Nephron progenitor cell (in vitro differentiated cells): Measurements from ENCODE around the gene CRTAP.

Experiments used
- DNase-seq: peaks from one replicate; pipeline ENCODE4 v3.0.0; 2021
- H3K27ac Mint-ChIP-seq: 2 replicates; pipeline ENCODE4 v1.8.0; 2021; ENCODE audit warnings: mild to moderate bottlenecking, moderate library complexity, mixed read lengths
- H3K27me3 Mint-ChIP-seq: 2 replicates; pipeline ENCODE4 v1.8.0; 2021; ENCODE audit warnings: mild to moderate bottlenecking, low read depth, mixed read lengths; ENCODE audit not compliant: poor library complexity
- H3K36me3 Mint-ChIP-seq: 2 replicates; pipeline ENCODE4 v1.8.0; 2021; ENCODE audit warnings: low read depth, mixed read lengths
- H3K4me1 Mint-ChIP-seq: 2 replicates; pipeline ENCODE4 v1.8.0; 2021; ENCODE audit warnings: mixed read lengths
- H3K4me3 Mint-ChIP-seq: 2 replicates; pipeline ENCODE4 v1.8.0; 2021; ENCODE audit warnings: mild to moderate bottlenecking, moderate library complexity, mixed read lengths
- H3K9me3 Mint-ChIP-seq: 2 replicates; pipeline ENCODE4 v1.8.0; 2021; ENCODE audit warnings: mild to moderate bottlenecking, moderate library complexity, mixed read lengths
- CTCF ChIP-seq: fragments of 200-600 bp; sonication (generic); IDR thresholded peaks from 2 replicates; pipeline ENCODE4 v1.5.0; 2021; ENCODE audit warnings: antibody characterized with exemption

CRTAP gene

DNA sequence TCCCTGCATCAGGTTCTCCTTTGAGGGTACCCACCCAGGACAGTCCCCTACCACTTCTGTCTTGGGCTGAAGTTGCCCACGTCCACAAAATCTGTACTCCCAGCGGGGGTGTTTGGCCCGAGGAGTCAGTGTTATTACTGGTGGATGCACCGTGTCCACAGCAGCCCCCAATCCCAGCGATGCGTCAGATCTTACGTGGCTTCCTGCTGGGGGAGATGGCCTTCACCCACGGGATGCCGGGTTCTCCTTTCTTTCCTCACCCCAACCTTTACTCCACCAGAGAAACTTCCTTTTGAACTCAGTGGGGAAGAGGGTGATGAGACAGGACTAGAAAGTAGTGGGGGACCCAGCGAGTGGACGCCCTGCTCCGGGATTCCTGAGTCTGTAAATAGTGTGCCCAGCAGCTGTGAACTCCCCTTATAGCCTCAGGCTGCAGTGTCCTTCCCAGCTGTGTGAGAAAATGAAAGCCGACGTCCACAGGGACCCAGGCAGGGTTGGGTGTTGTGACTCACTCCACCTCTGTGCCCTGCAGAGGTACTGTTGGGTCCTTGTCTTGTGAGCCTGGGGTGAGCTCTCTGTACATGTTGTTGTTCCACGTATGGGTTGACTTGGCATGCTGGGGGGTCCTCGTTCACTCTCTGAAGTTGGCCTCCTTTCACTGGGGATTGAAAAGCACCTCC, 31.5 kb downstream of the CRTAP start:
- Mint-ChIP-seq H3K36me3 (peaks cover 40% of the 10 kb centered on the region), H3K4me3 (no peak overlapping the region), H3K27me3 (no peaks in the 10 kb centered on the region), H3K4me1 (peaks cover 14% of the 10 kb centered on the region), H3K27ac (peak overlapping the region; percentile 3), H3K9me3 (no peaks in the 10 kb centered on the region)
- TF ChIP-seq CTCF: no peak
- no peak for DNase-seq

DNA sequence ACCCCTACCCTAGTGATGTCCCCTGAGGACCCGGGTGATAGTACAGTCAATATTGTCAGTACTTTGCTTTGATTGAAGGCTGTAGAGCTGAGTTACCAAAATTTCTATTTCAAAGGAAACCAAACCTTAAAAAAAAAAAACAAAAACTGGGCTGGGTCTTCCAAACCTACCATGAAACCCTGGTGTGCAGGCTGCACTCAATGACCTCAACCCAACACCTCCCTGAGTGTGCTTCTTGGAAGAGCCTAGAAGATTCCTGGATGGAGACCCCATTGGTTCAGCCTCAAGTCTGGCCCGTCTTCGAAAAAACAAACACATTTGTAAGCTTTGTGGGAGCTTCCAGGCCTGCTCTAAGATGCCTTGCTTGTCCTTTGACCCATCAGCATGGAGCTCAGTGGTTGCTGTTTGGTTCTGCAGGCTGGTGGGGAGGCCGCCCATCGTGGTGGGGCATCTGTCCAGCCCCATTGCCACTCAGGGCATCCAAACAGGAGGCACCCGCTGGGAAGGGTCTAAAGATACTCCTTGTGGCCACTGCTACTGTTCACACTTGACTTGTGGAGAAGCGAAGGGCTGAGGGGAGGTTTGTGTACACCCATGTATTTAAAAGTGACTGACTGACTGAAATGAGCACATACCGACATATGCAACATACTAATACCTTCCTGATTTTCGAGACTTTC, 32.2 kb downstream of the CRTAP start:
- no peak for TF ChIP-seq CTCF
- Mint-ChIP-seq H3K27ac (no peak overlapping the region), H3K9me3 (no peaks in the 10 kb centered on the region), H3K4me1 (peaks cover 7% of the 10 kb centered on the region), H3K36me3 (peaks cover 40% of the 10 kb centered on the region), H3K4me3 (no peak overlapping the region), H3K27me3 (no peaks in the 10 kb centered on the region)
- DNase-seq: no peak

- Mint-ChIP-seq H3K36me3 (peaks cover 32% of the 10 kb centered on the region), H3K4me3 (no peak overlapping the region), H3K4me1 (peaks cover 7% of the 10 kb centered on the region), H3K27me3 (no peaks in the 10 kb centered on the region), H3K9me3 (no peaks in the 10 kb centered on the region), H3K27ac (peak overlapping the region; percentile 21)
- TF ChIP-seq CTCF: no peak
- no peak for DNase-seq
Observed at GRCh38 chr3:33146791-33147445, 33.1 kb downstream of the CRTAP start.

DNA sequence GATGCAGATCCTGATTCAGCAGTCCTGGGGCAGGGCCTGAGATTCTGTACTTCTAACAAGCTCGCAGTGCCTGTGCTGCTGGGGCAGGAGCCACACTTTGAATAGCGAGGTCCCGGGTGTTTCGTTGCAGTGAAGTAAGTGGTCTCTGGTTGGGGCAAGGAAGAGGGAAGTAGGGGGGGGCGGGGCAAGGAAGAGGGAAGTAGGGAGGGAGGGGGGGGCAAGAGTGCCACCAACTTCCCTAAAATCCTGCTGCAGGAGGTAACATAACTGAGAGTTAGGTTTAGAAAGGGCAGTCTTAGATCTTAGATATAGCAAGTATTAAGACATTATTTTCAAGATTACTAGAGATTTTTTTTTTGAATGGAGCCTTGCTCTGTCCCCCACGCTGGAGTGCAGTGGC, 35.5 kb downstream of the CRTAP start:
- Mint-ChIP-seq H3K4me3 (no peak overlapping the region), H3K4me1 (peaks cover 7% of the 10 kb centered on the region), H3K27me3 (no peaks in the 10 kb centered on the region), H3K9me3 (no peaks in the 10 kb centered on the region), H3K36me3 (peaks cover 17% of the 10 kb centered on the region), H3K27ac (no peak overlapping the region)
- DNase-seq: no peak
- no peak for TF ChIP-seq CTCF

DNA sequence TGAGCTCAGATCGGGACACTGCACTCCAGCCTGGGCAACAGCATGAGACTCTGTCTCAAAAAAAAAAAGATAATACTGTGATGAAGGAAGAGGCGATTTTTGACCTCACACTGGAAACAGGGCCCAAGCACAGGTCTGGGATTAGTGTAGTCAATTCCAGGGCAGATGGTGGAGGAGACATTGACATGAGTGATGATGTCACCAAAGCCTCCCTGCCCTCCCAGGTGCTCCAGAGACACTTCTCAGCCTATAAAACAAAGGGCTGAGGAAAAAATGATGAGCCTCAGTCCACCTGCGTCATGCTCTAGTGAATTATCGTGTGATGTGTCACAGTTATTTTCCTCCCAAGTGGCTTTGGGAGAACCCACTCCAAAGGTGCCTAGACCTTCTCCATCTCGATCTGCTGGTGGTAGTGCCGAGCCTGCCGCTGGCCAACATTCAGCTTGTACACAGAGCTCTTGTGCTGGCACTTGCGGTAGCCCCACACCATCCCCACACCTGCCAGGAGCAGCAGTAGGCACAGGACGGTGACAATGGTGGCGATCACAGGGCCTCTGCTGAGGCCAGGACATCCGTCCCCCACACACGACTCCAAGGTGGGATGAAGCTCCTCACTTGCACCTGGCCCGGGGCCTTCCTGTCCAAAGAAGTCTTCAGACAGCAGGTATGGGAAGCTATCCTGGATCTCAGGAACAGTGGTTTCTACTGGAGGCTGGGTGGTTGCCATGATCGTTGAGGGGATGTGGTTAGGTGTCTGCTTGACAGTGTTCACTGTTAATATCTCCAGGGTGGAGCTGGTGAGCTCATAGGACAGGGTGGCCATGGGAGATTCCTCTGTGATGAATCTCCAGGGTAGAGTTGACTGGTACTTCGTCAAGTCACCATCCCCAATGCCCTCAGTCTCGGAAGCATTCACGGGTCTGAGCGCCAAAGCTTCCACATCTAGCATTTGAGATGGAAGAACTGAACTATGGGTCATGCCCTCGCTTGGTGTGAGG, 38.8 kb downstream of the CRTAP start:
- TF ChIP-seq CTCF: no peak
- Mint-ChIP-seq H3K27me3 (no peaks in the 10 kb centered on the region), H3K4me1 (no peaks in the 10 kb centered on the region), H3K9me3 (no peaks in the 10 kb centered on the region), H3K36me3 (peaks cover 9% of the 10 kb centered on the region), H3K27ac (no peak overlapping the region), H3K4me3 (no peak overlapping the region)
- DNase-seq: no peak
